Transverse colon (tissue), 4 donors: ENCODE data around the gene CERS5. TPM values are rescaled to one million over a fixed set of nuclear protein-coding genes. Genes with fewer than 3 reads are reported as not detected.

ENCODE experiments used
- DNase-seq: peaks from one replicate; pipeline ENCODE4 v3.0.0-alpha.2; 2019
- H3K27ac ChIP-seq, 4 donors: fragments of 200-600 bp; sonication (generic); 2 replicates each; pipeline ENCODE4 v1.5.1; 2016 to 2018; ENCODE audit warnings: inconsistent platforms in 4 of 4
- H3K27me3 ChIP-seq: fragments of 200-600 bp; sonication (generic); 2 replicates; pipeline ENCODE4 v1.5.1; 2017; ENCODE audit warnings: inconsistent platforms
- H3K36me3 ChIP-seq, 4 donors: fragments of 200-600 bp; sonication (generic); 2 replicates each; pipeline ENCODE4 v1.5.1; 2017 to 2019; ENCODE audit warnings: inconsistent platforms in 4 of 4
- H3K4me1 ChIP-seq, 4 donors: fragments of 200-600 bp; sonication (generic); 2 replicates each; pipeline ENCODE4 v1.5.1; 2017 to 2020; ENCODE audit warnings: inconsistent platforms in 4 of 4
- H3K4me3 ChIP-seq, 4 donors: fragments of 200-600 bp; sonication (generic); 1 replicate in 1 of 4; 2 replicates in 3 of 4; pipeline versions ENCODE4 v1.5.1 to v1.6.1; 2017 to 2019; ENCODE audit warnings: inconsistent platforms in 4 of 4
- H3K9me3 ChIP-seq, 2 donors: fragments of 200-600 bp; sonication (generic); 2 replicates each; pipeline ENCODE4 v1.5.1; 2017 to 2019; ENCODE audit warnings: inconsistent platforms in 2 of 2
- CTCF ChIP-seq, 5 experiments: fragments of 200-600 bp in 3 of 5; fragments of 450-650 bp in 2 of 5; sonication (generic) in 3 of 5; IDR thresholded peaks; 1 replicate in 2 of 5; 2 replicates in 3 of 5; pipeline ENCODE4 v1.5.1; 2016 to 2017; ENCODE audit warnings: antibody characterized with exemption in 5 of 5, inconsistent platforms in 3 of 5, mild to moderate bottlenecking in 2 of 5, moderate library complexity in 1 of 5
- EP300 ChIP-seq: sonication (generic); formaldehyde crosslinking; IDR thresholded peaks from one replicate; pipeline ENCODE4 v1.6.1; 2017; ENCODE audit warnings: antibody characterized with exemption, low read depth
- POLR2A ChIP-seq: fragments of 450-650 bp; IDR thresholded peaks from one replicate; pipeline ENCODE4 v1.6.1; 2016; ENCODE audit warnings: antibody characterized with exemption, mild to moderate bottlenecking, moderate library complexity
- POLR2AphosphoS5 ChIP-seq, 3 donors: sonication (generic); formaldehyde crosslinking; IDR thresholded peaks; one replicate each; pipeline ENCODE4 v1.6.1; 2016; ENCODE audit warnings: antibody characterized with exemption in 3 of 3
- WGBS, 2 donors: methylation state at CpG; one replicate each; pipeline ENCODE4 v1.1.5; 2018; ENCODE audit warnings: low coverage in 1 of 2; 5-methylcytosine and 5-hydroxymethylcytosine counted together
- in situ Hi-C, 4 donors: fragments of 200-750 bp; cut with MboI; loops; one replicate each; pipeline versions ENCODE4 v1.15.0 to v1.15.1; 2017; ENCODE audit warnings: low sequenced_read_pairs in 3 of 4, low pct_ligation_motif_present in 1 of 4, low pct_unique_long_range_greater_than_20kb in 1 of 4
- intact Hi-C: fragments of 100-400 bp; cut with DNase I; formaldehyde crosslinking; loops from one replicate; pipeline ENCODE4 v1.15.1; 2023; ENCODE audit warnings: low total_unique reads
- total RNA-seq, 4 donors: library from RNA; depleted of rRNA; stranded (reverse); fragments of >200 nt; gene quantifications; one replicate each; pipeline ENCODE4 v1.1.0, GENCODE V29; 2016

The CERS5 gene
- total RNA-seq, 4 donors from 2014 or later: 17.5 to 32.5 (median 21.0) TPM

- H3K27ac ChIP-seq: peak overlapping the region; percentile 31 to 56 (median 43)
- no peak overlapping the region for H3K4me3 ChIP-seq
- H3K27me3 ChIP-seq: no peaks in the 10 kb centered on the region
- peaks cover 0 to 60% (median 15%) of the 10 kb centered on the region in 4 donors for H3K36me3 ChIP-seq
- in situ Hi-C loops (loop anchor here in 3 of 4 donors (25.0 kb wide), 3 partner anchors 110 to 235 kb away; partner anchors contain the start of genes AQP2 (in 1 of the 3), AQP5 (in 1 of the 3), AQP6 (in 1 of the 3) and SMARCD1 (in 1 of the 3)), intact Hi-C loops (no loop called here)
- TF ChIP-seq CTCF (IDR thresholded peaks at IDR 0.05) (no peak), POLR2A (no peak), POLR2AphosphoS5 (IDR thresholded peaks at IDR 0.05) (no peak), EP300 (no peak)
- H3K4me1 ChIP-seq: peaks cover 0 to 44% (median 20%) of the 10 kb centered on the region in 4 donors
- DNase-seq: no peak
- 56 to 57% methylated on average over 5 of the region's 5 CpGs for WGBS, 2 donors
- H3K9me3 ChIP-seq: no peaks in the 10 kb centered on the region
Observed at GRCh38 chr12:50197297-50197727, 30.1 kb upstream of the CERS5 start.

GRCh38 chr12:50196537-50196936 is 29.4 kb upstream of the CERS5 start:
- 46 to 47% methylated on average over 4 of the region's 4 CpGs for WGBS, 2 donors
- peaks cover 0 to 36% (median 14%) of the 10 kb centered on the region in 4 donors for H3K4me1 ChIP-seq
- peak overlapping the region in 2 of 4 donors; percentile 51 to 56 for H3K27ac ChIP-seq
- TF ChIP-seq EP300 (no peak), CTCF (IDR thresholded peaks at IDR 0.05) (no peak), POLR2A (no peak), POLR2AphosphoS5 (IDR thresholded peaks at IDR 0.05) (no peak)
- H3K27me3 ChIP-seq: no peaks in the 10 kb centered on the region
- no peaks in the 10 kb centered on the region for H3K9me3 ChIP-seq
- no peak for DNase-seq
- H3K4me3 ChIP-seq: no peak overlapping the region
- in situ Hi-C loops: loop anchor here in 3 of 4 donors (25.0 kb wide), 3 partner anchors 109 to 234 kb away; partner anchors contain the start of genes AQP2 (in 1 of the 3), AQP5 (in 1 of the 3), AQP6 (in 1 of the 3) and SMARCD1 (in 1 of the 3)
- peaks cover 0 to 68% (median 15%) of the 10 kb centered on the region in 4 donors for H3K36me3 ChIP-seq
- intact Hi-C loops: no loop called here

GRCh38 chr12:50195832-50196231 is 28.7 kb upstream of the CERS5 start:
- in situ Hi-C loops: loop anchor here in 3 of 4 donors (25.0 kb wide), 3 partner anchors 109 to 234 kb away; partner anchors contain the start of genes AQP2 (in 1 of the 3), AQP5 (in 1 of the 3), AQP6 (in 1 of the 3) and SMARCD1 (in 1 of the 3)

More at GRCh38 chr12:50195832-50196231, 28.7 kb upstream of the CERS5 start:
- Histone ChIP-seq H3K27ac (no peak overlapping the region), H3K4me1 (peaks cover 0 to 33% (median 12%) of the 10 kb centered on the region in 4 donors), H3K27me3 (no peaks in the 10 kb centered on the region), H3K9me3 (no peaks in the 10 kb centered on the region), H3K4me3 (no peak overlapping the region), H3K36me3 (peaks cover 0 to 66% (median 12%) of the 10 kb centered on the region in 4 donors)
- DNase-seq: no peak
- WGBS, 2 donors: 77 to 80% methylated on average over 4 of the region's 4 CpGs
- TF ChIP-seq CTCF (IDR thresholded peaks at IDR 0.05) (no peak), POLR2AphosphoS5 (IDR thresholded peaks at IDR 0.05) (no peak), POLR2A (no peak), EP300 (no peak)
- intact Hi-C loops: no loop called here
